SK-N-SH (cell line): ENCODE results near the gene UBR3.

Source experiments
- CTCF ChIP-seq: fragments of 200-600 bp; sonication (generic); IDR thresholded peaks from 2 replicates; pipeline ENCODE4 v1.6.1; 2017; ENCODE audit warnings: antibody characterized with exemption, mild to moderate bottlenecking, moderate library complexity
- ELF1 ChIP-seq: IDR thresholded peaks from 2 replicates; pipeline ENCODE4 v1.4.0; 2012
- FOXJ3 ChIP-seq: sonication (generic); formaldehyde crosslinking; IDR thresholded peaks from 2 replicates; pipeline ENCODE4 v1.5.1; 2020; ENCODE audit warnings: mild to moderate bottlenecking, missing genetic modification reagents
- FOXM1 ChIP-seq: IDR thresholded peaks from 2 replicates; pipeline ENCODE4 v1.4.0; 2012; ENCODE audit warnings: low read depth, mild to moderate bottlenecking
- MAX ChIP-seq: IDR thresholded peaks from 2 replicates; pipeline ENCODE4 v1.4.0; 2012; ENCODE audit warnings: low read depth
- POLR2AphosphoS5 ChIP-seq: IDR thresholded peaks from 2 replicates; pipeline ENCODE4 v1.6.1; 2012; ENCODE audit warnings: low read depth, low read length
- SIN3A ChIP-seq: IDR thresholded peaks from 2 replicates; pipeline ENCODE4 v1.6.1; 2012; ENCODE audit warnings: low read depth, mild to moderate bottlenecking, low read length, moderate library complexity, borderline replicate concordance
- TAF1 ChIP-seq: IDR thresholded peaks from 2 replicates; pipeline ENCODE4 v1.6.1; 2012; ENCODE audit warnings: low read depth, mild to moderate bottlenecking, low read length, moderate library complexity, borderline replicate concordance
- TCF12 ChIP-seq: IDR thresholded peaks from 2 replicates; pipeline ENCODE4 v1.4.0; 2012
- USF1 ChIP-seq: IDR thresholded peaks from 2 replicates; pipeline ENCODE4 v1.4.0; 2012; ENCODE audit warnings: low read depth, borderline replicate concordance
- YY1 ChIP-seq: IDR thresholded peaks from 2 replicates; pipeline ENCODE4 v1.4.0; 2012; ENCODE audit warnings: low read depth, mild to moderate bottlenecking

- TF ChIP-seq MAX = no peak
- no peak for TF ChIP-seq FOXJ3 (CRISPR knock-in tag)
- TF ChIP-seq CTCF = no peak
- no peak for TF ChIP-seq TAF1
- TF ChIP-seq POLR2AphosphoS5 = no peak
- no peak for TF ChIP-seq TCF12
- no peak for TF ChIP-seq SIN3A
- TF ChIP-seq USF1 = no peak
- TF ChIP-seq ELF1 = no peak
- TF ChIP-seq FOXM1 = no peak
- TF ChIP-seq YY1 = no peak
Measured at GRCh38 chr2:170031288-170031687, 204.0 kb downstream of the UBR3 start.
